ENCODE results near the gene TAOK2. TPM values are rescaled to one million over a fixed set of nuclear protein-coding genes. Genes with fewer than 3 reads are reported as not detected.

Gene TAOK2
- total RNA-seq, 1 donor from 2014 or later = 24.5 TPM

GRCh38 chr16:29963021-29963743 lies 10.5 kb upstream of the TAOK2 start:
- DNase-seq = no peak

DNA sequence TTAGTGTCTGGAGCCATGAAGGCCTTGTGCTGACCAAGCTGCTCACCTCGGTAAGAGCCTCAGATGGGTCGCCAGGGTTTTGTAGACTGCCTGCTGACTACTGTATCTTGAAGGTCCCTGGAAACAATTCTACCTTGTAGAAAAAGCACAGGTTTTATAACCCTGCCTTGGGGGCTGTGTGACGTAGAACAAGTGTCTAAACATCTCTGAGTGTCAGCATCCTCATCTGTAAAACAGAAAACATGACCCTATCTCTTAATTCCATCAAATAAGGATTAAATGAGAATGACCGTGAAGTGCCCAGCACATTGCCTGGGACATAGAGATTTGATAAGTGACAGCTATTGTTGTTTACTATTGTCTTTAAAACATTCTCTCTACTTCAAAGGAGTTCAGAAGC lies 5.5 kb upstream of the TAOK2 start:
- no peak for DNase-seq

DNA sequence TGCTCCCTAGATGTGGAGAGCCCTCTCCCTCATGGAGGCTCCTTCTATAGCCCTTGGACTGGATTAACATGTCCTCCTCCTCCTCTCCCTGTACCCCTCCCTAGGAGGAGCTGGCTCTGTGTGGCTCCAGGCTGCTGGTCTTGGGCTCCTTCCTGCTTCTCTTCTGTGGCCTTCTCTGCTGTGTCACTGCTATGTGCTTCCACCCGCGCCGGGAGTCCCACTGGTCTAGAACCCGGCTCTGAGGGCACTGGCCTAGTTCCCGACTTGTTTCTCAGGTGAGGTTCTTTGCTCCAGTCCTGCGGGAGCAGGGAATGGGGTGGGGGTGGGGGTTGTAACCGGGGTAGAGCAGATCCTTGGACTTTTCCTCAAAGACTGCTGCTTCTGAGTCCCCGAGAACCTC lies 2.4 kb upstream of the TAOK2 start:
- DNase-seq = no peak

DNA sequence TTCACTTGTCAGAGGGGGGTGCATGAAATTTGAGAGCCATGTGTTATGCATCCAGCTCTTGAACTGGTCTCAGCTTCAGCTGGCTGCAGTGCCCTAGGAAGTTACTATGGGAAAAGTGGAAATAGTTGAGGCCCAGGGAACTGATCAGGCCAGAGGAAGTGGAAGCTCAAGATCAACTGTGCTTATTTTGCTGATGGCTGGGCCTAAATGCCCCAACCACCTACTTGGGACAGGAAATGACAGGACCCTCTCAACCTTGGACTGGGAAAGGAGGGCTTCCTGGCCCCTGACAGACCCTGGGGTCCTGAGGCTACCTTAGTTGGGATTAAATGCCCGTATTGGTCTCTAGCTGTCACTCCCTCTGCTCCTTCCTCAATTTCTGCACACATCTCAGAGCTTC lies 1.2 kb upstream of the TAOK2 start:
- DNase-seq = no peak

GRCh38 chr16:29972992-29973383 lies 680 bp upstream of the TAOK2 start:
- no peak for DNase-seq

GRCh38 chr16:29974291-29975133 lies 844 bp downstream of the TAOK2 start:
- peak; percentile 18 for DNase-seq

DNA sequence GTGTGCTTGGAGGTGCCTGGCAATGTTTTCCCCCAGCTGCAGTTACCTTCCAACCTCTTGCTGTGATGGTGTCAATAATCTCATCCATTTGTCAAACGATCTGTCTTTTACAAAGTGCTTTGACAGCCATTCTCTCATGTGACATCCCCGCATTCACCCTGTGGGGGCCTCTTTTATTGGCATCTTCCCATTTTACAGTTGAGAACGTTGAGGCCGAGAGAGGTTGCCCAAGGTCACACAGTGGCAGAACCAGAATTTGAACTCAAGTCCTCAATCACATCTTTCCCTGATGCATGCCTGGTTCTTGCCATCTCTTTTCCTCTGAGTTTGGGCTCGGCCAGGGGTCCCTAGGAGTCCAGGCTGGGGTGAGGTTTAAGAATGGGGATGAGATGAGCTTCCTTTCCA lies 1.5 kb downstream of the TAOK2 start:
- DNase-seq = no peak

GRCh38 chr16:29975811-29976511 lies 2.3 kb downstream of the TAOK2 start:
- no peak for DNase-seq

GRCh38 chr16:29977063-29977825 lies 3.6 kb downstream of the TAOK2 start:
- DNase-seq = no peak

GRCh38 chr16:29978081-29978480 lies 4.4 kb downstream of the TAOK2 start:
- no peak for DNase-seq

DNA sequence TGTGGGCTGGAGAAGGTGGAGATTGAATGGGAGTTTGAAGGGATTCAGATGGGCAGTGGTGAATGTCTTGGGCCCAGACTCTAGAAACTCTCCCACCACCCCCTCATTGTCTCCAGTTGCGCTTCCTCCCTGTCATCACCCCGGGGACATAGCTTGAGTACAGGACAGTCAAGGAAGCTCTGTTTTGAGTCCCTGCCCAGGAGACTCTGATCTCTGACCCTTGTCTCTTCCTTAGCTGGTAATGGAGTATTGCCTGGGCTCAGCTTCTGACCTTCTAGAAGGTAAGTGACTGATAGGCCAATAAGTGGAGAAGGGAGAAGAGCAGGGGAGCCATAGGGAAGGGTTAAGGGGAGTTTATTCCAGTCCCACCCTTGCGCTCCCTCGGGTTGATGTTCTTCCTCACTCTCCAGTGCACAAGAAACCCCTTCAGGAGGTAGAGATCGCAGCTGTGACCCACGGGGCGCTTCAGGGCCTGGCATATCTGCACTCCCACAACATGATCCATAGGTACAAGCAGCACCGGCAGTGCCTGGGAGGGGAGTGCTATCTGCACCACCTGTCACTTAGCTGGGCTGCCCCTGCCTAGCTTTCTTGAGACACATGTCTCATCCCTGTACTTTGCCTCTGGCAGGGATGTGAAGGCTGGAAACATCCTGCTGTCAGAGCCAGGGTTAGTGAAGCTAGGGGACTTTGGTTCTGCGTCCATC lies 5.0 kb downstream of the TAOK2 start:
- DNase-seq = no peak

DNA sequence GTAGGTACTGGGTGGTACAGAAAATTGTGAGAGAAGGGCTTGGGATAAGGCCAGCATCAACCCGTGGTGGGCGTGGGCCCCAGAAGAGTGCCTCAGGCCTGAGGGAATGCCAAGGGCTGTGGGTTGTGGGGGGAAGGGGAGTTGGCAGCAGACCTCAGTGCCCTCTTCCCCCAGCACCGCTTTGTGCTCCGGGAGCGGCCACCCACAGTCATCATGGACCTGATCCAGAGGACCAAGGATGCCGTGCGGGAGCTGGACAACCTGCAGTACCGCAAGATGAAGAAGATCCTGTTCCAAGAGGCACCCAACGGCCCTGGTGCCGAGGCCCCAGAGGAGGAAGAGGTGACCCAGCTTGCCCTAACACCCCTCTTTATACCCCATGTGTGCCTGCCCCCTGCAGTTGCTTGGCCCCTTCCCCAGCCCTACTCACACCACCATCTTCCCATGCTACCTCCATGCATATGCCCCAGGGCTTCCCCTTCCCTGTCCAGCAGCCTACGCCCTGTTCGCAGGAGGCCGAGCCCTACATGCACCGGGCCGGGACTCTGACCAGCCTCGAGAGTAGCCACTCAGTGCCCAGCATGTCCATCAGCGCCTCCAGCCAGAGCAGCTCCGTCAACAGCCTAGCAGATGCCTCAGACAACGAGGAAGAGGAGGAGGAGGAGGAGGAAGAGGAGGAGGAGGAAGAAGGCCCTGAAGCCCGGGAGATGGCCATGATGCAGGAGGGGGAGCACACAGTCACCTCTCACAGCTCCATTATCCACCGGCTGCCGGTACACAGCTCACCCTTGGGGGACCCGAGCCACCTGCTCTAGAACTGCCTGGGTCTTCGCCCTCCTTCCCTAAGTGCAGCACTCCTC lies 9.1 kb downstream of the TAOK2 start:
- no peak for DNase-seq

DNA sequence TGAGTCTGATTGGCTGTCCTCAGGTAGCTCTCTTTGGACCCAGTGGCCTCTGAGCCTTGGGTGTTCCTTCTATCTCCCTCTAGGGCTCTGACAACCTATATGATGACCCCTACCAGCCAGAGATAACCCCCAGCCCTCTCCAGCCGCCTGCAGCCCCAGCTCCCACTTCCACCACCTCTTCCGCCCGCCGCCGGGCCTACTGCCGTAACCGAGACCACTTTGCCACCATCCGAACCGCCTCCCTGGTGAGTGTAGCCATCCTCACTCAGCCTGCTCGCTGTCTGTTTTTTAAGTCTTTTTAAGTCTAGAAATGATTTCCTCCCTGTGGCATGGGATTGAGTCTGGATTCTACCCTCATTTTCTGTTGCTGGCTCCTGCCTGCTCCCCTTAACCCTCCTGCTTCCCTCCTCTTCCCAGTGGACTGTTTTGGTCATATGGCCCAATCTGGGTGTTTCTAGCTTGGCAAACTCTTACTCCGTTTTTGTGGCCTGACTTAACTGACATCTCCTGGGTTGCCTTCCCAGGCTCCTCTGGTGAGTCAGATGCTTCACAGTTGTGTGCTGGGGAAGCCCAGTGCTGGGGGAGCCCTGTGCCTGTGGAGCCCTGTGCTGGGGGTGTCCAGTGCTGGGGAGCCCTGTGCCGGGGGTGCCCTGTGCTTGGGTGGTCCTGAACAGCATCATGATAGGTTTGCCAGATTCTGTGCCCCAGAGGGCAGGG lies 9.9 kb downstream of the TAOK2 start:
- no peak for DNase-seq

DNA sequence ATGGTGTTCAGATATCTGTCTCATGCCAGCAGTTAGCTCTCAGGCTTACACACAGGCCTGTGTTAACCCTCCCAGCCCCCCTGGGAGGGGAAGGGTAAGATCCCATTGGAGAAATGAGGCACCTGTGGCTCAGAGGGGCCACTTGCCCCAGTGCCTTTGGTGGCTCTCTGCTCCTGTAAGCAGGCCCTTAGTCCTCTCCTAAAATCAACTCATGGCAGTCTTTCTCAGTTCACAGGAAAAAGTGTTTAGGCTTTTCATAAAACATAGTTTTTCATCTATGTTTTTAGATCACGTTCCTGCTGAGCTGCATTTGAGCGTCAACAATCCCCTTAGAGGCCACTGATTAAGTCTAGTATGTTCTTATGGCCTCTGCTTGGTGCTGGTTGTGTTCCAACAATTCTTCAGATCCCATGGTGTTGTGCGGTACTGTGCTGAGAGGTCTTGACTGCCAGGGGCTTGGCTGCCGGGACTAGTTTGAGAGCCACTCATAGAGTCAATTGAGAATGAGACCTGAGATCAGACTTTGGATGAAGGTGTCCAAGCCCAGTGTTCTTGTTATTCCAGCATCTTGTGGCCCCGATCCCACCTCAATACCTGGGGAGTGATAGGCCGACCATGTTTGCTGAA lies 10.6 kb downstream of the TAOK2 start:
- no peak for DNase-seq

- no peak for DNase-seq
These were observed 11.1 kb downstream of the TAOK2 start for GRCh38 chr16:29984764-29985147.

- no peak for DNase-seq
These were observed 11.7 kb downstream of the TAOK2 start for GRCh38 chr16:29985271-29985811.

DNA sequence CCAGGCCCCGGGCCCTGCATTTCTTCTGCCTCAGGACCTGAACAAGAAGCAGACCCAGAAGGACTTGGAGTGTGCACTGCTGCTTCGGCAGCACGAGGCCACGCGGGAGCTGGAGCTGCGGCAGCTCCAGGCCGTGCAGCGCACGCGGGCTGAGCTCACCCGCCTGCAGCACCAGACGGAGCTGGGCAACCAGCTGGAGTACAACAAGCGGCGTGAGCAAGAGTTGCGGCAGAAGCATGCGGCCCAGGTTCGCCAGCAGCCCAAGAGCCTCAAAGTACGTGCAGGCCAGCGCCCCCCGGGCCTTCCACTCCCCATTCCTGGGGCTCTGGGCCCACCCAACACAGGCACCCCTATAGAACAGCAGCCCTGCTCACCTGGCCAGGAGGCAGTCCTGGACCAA lies 12.6 kb downstream of the TAOK2 start:
- no peak for DNase-seq

GRCh38 chr16:29986931-29987330 lies 13.3 kb downstream of the TAOK2 start:
- DNase-seq = no peak

DNA sequence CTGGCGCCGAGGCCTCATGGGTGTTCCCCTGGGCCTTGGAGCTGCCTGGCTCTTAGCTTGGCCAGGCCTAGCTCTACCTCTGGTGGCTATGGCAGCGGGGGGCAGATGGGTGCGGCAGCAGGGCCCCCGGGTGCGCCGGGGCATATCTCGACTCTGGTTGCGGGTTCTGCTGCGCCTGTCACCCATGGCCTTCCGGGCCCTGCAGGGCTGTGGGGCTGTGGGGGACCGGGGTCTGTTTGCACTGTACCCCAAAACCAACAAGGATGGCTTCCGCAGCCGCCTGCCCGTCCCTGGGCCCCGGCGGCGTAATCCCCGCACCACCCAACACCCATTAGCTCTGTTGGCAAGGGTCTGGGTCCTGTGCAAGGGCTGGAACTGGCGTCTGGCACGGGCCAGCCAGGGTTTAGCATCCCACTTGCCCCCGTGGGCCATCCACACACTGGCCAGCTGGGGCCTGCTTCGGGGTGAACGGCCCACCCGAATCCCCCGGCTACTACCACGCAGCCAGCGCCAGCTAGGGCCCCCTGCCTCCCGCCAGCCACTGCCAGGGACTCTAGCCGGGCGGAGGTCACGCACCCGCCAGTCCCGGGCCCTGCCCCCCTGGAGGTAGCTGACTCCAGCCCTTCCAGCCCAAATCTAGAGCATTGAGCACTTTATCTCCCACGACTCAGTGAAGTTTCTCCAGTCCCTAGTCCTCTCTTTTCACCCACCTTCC lies 13.9 kb downstream of the TAOK2 start:
- no peak for DNase-seq
